Osteoblast (primary cell): ENCODE results near the gene SMARCA4. TPM values are rescaled to one million over a fixed set of nuclear protein-coding genes. Genes with fewer than 3 reads are reported as not detected.

ENCODE experiments used
- DNase-seq: peaks from one replicate; pipeline ENCODE4 v3.0.0; 2011; ENCODE audit warnings: low spot score, mixed read lengths; ENCODE audit not compliant: insufficient read length; ENCODE audit errors: missing footprints
- H2AFZ ChIP-seq: 2 replicates; pipeline ENCODE4 v1.6.0; 2011; ENCODE audit warnings: mild to moderate bottlenecking, low read length
- H3K27ac ChIP-seq: 2 replicates; pipeline ENCODE4 v1.5.1; 2011; ENCODE audit warnings: mild to moderate bottlenecking, low read depth, low read length, moderate library complexity
- H3K27me3 ChIP-seq: 2 replicates; pipeline ENCODE4 v1.6.0; 2012; ENCODE audit warnings: mild to moderate bottlenecking, control low read depth, inconsistent platforms, low read length, moderate library complexity; ENCODE audit not compliant: insufficient read depth
- H3K36me3 ChIP-seq: 2 replicates; pipeline ENCODE4 v1.5.1; 2011; ENCODE audit warnings: mild to moderate bottlenecking, low read length, control low read depth, moderate library complexity; ENCODE audit not compliant: insufficient read depth
- H3K4me1 ChIP-seq: 2 replicates; pipeline ENCODE4 v1.5.1; 2011; ENCODE audit warnings: mild to moderate bottlenecking, low read length, control low read depth, moderate library complexity; ENCODE audit not compliant: insufficient read depth
- H3K4me2 ChIP-seq: 2 replicates; pipeline ENCODE4 v1.6.0; 2011; ENCODE audit warnings: mild to moderate bottlenecking, low read length; ENCODE audit not compliant: insufficient read depth
- H3K4me3 ChIP-seq: fragments of 200-600 bp; sonication (generic); 3 replicates; pipeline ENCODE4 v1.5.1; 2012; ENCODE audit warnings: mild to moderate bottlenecking, low read length, inconsistent platforms; ENCODE audit not compliant: insufficient read depth
- H3K79me2 ChIP-seq: 2 replicates; pipeline ENCODE4 v1.6.0; 2012; ENCODE audit warnings: mild to moderate bottlenecking, low read length, control low read depth, inconsistent platforms; ENCODE audit not compliant: insufficient read depth
- H3K9me3 ChIP-seq: 2 replicates; pipeline ENCODE4 v1.5.1; 2011; ENCODE audit warnings: low read depth, low read length, control low read depth
- H4K20me1 ChIP-seq: 2 replicates; pipeline ENCODE4 v1.6.0; 2012; ENCODE audit warnings: mild to moderate bottlenecking, low read length, control low read depth; ENCODE audit not compliant: insufficient read depth
- CTCF ChIP-seq: IDR thresholded peaks from 2 replicates; pipeline ENCODE4 v1.5.1; 2011; ENCODE audit warnings: mild to moderate bottlenecking, low read depth, low read length, moderate library complexity; ENCODE audit errors: extremely low read depth
- total RNA-seq: library from RNA; depleted of rRNA; stranded (reverse); fragments of >200 nt; gene quantifications from 2 replicates; pipeline ENCODE4 v1.2.3, GENCODE V29; 2012

Gene SMARCA4
- total RNA-seq, 1 donor = 52.8 TPM

GRCh38 chr19:10987571-10988297, 26.9 kb downstream of the SMARCA4 start:
- no peak for TF ChIP-seq CTCF
- Histone ChIP-seq H3K36me3 (peaks cover 51% of the 10 kb centered on the region), H4K20me1 (peaks cover 25% of the 10 kb centered on the region), H3K27ac (no peak overlapping the region), H3K4me2 (no peak overlapping the region), H3K9me3 (no peaks in the 10 kb centered on the region), H3K4me3 (no peak overlapping the region), H3K4me1 (no peaks in the 10 kb centered on the region), H3K79me2 (peaks cover 38% of the 10 kb centered on the region), H3K27me3 (no peaks in the 10 kb centered on the region), H2AFZ (no peak overlapping the region)
- DNase-seq = peak; percentile 67

- Histone ChIP-seq H2AFZ (no peak overlapping the region), H3K79me2 (peaks cover 32% of the 10 kb centered on the region), H3K27me3 (no peaks in the 10 kb centered on the region), H3K36me3 (peaks cover 53% of the 10 kb centered on the region), H3K4me2 (no peak overlapping the region), H3K27ac (no peak overlapping the region), H3K4me3 (no peak overlapping the region), H3K4me1 (no peaks in the 10 kb centered on the region), H3K9me3 (no peaks in the 10 kb centered on the region), H4K20me1 (peaks cover 20% of the 10 kb centered on the region)
- no peak for DNase-seq
- TF ChIP-seq CTCF = no peak
These were observed 27.6 kb downstream of the SMARCA4 start for GRCh38 chr19:10988380-10988779.

- Histone ChIP-seq H3K27ac (no peak overlapping the region), H3K4me2 (no peak overlapping the region), H3K27me3 (no peaks in the 10 kb centered on the region), H3K4me1 (no peaks in the 10 kb centered on the region), H3K4me3 (no peak overlapping the region), H2AFZ (no peak overlapping the region), H4K20me1 (peaks cover 14% of the 10 kb centered on the region), H3K36me3 (peaks cover 54% of the 10 kb centered on the region), H3K79me2 (peaks cover 26% of the 10 kb centered on the region), H3K9me3 (no peaks in the 10 kb centered on the region)
- no peak for TF ChIP-seq CTCF
- peak; percentile 62 for DNase-seq
These were observed 28.1 kb downstream of the SMARCA4 start for GRCh38 chr19:10988921-10989320.

- no peak for TF ChIP-seq CTCF
- Histone ChIP-seq H3K27me3 (no peaks in the 10 kb centered on the region), H3K9me3 (no peaks in the 10 kb centered on the region), H3K27ac (no peak overlapping the region), H2AFZ (no peak overlapping the region), H3K4me2 (no peak overlapping the region), H3K4me3 (no peak overlapping the region), H3K4me1 (no peaks in the 10 kb centered on the region), H3K36me3 (peaks cover 54% of the 10 kb centered on the region), H4K20me1 (no peaks in the 10 kb centered on the region), H3K79me2 (peaks cover 5% of the 10 kb centered on the region)
- DNase-seq = no peak
These were observed 30.2 kb downstream of the SMARCA4 start for GRCh38 chr19:10991076-10991475.
